DMS 273 (cell line): ENCODE measurements around the gene PRRC2A.

Source experiments
- DNase-seq: peaks from one replicate; lab custom pipeline; 2025; ENCODE audit not compliant: unreplicated experiment; lab: John Stamatoyannopoulos, UW

PRRC2A gene

GRCh38 chr6:31622684-31623091 lies 2.2 kb downstream of the PRRC2A start:
- DNase-seq = no peak

GRCh38 chr6:31624070-31624469 lies 3.6 kb downstream of the PRRC2A start:
- no peak for DNase-seq

GRCh38 chr6:31626952-31627351 lies 6.4 kb downstream of the PRRC2A start:
- DNase-seq = no peak

GRCh38 chr6:31627690-31628287 lies 7.3 kb downstream of the PRRC2A start:
- no peak for DNase-seq

GRCh38 chr6:31629014-31629413 lies 8.5 kb downstream of the PRRC2A start:
- DNase-seq = no peak

GRCh38 chr6:31630177-31630934 lies 9.8 kb downstream of the PRRC2A start:
- no peak for DNase-seq

- DNase-seq = no peak
Measured at GRCh38 chr6:31631209-31631608, 10.7 kb downstream of the PRRC2A start.

- no peak for DNase-seq
Measured at GRCh38 chr6:31631681-31632278, 11.3 kb downstream of the PRRC2A start.

GRCh38 chr6:31632279-31632946 lies 11.9 kb downstream of the PRRC2A start:
- DNase-seq = no peak

- DNase-seq = no peak
Measured at GRCh38 chr6:31633447-31633846, 12.9 kb downstream of the PRRC2A start.

- DNase-seq = no peak
Measured at GRCh38 chr6:31634131-31634530, 13.6 kb downstream of the PRRC2A start.

GRCh38 chr6:31634969-31635575 lies 14.6 kb downstream of the PRRC2A start:
- no peak for DNase-seq

- no peak for DNase-seq
Measured at GRCh38 chr6:31636698-31637596, 16.4 kb downstream of the PRRC2A start.

- no peak for DNase-seq
Measured at GRCh38 chr6:31639043-31639442, 18.5 kb downstream of the PRRC2A start.

GRCh38 chr6:31639449-31639861 lies 18.9 kb downstream of the PRRC2A start:
- no peak for DNase-seq

- no peak for DNase-seq
Measured at GRCh38 chr6:31640612-31641011, 20.1 kb downstream of the PRRC2A start.

- DNase-seq = no peak
Measured at GRCh38 chr6:31641370-31641769, 20.9 kb downstream of the PRRC2A start.

- DNase-seq = no peak
Measured at GRCh38 chr6:31642798-31643570, 22.5 kb downstream of the PRRC2A start.

GRCh38 chr6:31643818-31644454 lies 23.4 kb downstream of the PRRC2A start:
- peak; percentile 48 for DNase-seq
